Ammon's horn (tissue), 1 donor: ENCODE measurements around the gene LPCAT3.
"Not testable (repeated sequence)": the region's sequence is repeated elsewhere in the genome, so short reads cannot be mapped to it uniquely, and the experiment has no call there.

Source experiments
- DNase-seq: peaks from one replicate; pipeline ENCODE4 v3.0.0-alpha.2; 2016; ENCODE audit warnings: low spot score

The LPCAT3 gene

GRCh38 chr12:7035463-7035862, 17.2 kb upstream of the LPCAT3 start:
- DNase-seq, result no peak

- DNase-seq, result no peak
These were observed 16.2 kb upstream of the LPCAT3 start for GRCh38 chr12:7034464-7034863.

- DNase-seq, result no peak
These were observed 14.7 kb upstream of the LPCAT3 start for GRCh38 chr12:7032990-7033389.

GRCh38 chr12:7031306-7031705, 13.0 kb upstream of the LPCAT3 start:
- DNase-seq, result no peak

GRCh38 chr12:7026854-7027253, 8.6 kb upstream of the LPCAT3 start:
- no peak for DNase-seq

GRCh38 chr12:7023114-7023513, 4.8 kb upstream of the LPCAT3 start:
- no peak for DNase-seq

- DNase-seq, result no peak
These were observed 3.7 kb upstream of the LPCAT3 start for GRCh38 chr12:7021956-7022355.

GRCh38 chr12:7019043-7019569, 830 bp upstream of the LPCAT3 start:
- no peak for DNase-seq

- DNase-seq, result no peak
These were observed 366 bp downstream of the LPCAT3 start for GRCh38 chr12:7017870-7018349.

GRCh38 chr12:7016958-7017571, 1.2 kb downstream of the LPCAT3 start:
- no peak for DNase-seq

- no peak for DNase-seq
These were observed 2.5 kb downstream of the LPCAT3 start for GRCh38 chr12:7015555-7016370.

- DNase-seq, result no peak
These were observed 5.2 kb downstream of the LPCAT3 start for GRCh38 chr12:7013101-7013500.

- no peak for DNase-seq
These were observed 6.2 kb downstream of the LPCAT3 start for GRCh38 chr12:7012024-7012607.

GRCh38 chr12:7011398-7011797, 6.9 kb downstream of the LPCAT3 start:
- DNase-seq, result not testable (repeated sequence)

- no peak for DNase-seq
These were observed 8.8 kb downstream of the LPCAT3 start for GRCh38 chr12:7009512-7009911.

- DNase-seq, result no peak
These were observed 9.4 kb downstream of the LPCAT3 start for GRCh38 chr12:7008864-7009263.

GRCh38 chr12:7006639-7007038, 11.6 kb downstream of the LPCAT3 start:
- DNase-seq, result no peak

- DNase-seq, result no peak
These were observed 13.0 kb downstream of the LPCAT3 start for GRCh38 chr12:7005311-7005710.

- DNase-seq, result no peak
These were observed 13.4 kb downstream of the LPCAT3 start for GRCh38 chr12:7004840-7005239.

GRCh38 chr12:7004287-7004803, 13.9 kb downstream of the LPCAT3 start:
- DNase-seq, result no peak

GRCh38 chr12:7001921-7002591, 16.2 kb downstream of the LPCAT3 start:
- DNase-seq, result no peak
